ENCODE data around the gene RIPPLY1. TPM values are rescaled to one million over a fixed set of nuclear protein-coding genes. Genes with fewer than 3 reads are reported as not detected.

Gene RIPPLY1, protein sequence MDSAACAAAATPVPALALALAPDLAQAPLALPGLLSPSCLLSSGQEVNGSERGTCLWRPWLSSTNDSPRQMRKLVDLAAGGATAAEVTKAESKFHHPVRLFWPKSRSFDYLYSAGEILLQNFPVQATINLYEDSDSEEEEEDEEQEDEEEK
- not detected in 2 replicates for total RNA-seq

DNA sequence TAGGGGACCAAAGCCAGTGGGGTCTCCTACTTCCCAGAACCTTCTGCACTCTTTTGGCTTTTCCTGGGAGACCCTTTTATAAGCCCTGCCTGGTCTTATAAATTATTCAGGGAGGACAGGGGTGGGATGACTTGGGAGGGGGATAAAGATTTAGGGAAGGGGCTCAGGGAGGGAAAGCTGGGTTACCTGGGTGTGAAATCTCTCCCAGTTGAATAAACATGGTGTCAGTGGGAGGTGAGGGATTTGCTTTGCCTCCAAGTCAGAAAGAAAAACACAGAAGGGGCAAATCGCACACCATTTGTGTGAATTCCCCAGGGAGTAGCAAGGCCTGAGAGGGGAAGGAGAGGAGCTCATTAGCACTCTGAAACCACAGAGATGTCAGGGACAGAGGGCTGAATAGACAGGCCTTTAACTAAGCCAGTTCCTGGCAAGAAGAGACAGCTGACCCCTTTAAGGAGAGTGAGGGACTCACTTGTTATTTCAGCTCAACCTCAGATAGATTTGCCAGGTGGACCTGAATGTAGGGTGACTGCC is at the start of gene RIPPLY1:
Gene RIPPLY1, minus strand, starts transcription at position 51 of the 534 bp plus-strand sequence. CDS start 54 bp downstream, outside the sequence.

DNA sequence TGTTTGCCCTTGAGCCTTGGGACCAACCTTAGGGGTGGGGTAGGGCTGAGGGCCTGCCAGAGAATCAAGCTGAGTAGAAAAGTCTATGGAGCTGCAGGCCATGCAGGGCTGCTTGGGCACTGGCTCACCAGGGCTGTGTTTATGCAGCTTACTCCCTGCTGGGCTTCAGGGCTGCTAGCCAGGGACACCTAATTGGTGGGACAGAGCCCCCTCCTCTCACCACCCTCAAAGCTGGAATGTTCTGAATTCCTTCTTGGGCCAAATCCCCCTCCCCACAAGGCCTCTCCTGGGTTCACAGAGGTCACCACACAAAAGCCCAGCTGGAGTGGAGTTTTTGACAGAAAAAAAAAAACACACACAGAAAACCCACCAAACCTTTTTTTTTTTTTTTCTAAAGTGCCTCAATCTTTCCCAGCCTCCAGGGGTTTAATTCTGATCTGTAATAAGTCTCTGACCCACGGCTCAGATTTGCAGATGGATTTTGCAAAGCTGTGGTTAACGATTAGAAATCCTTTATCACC is 16.9 kb upstream of the RIPPLY1 start, which contains the start of gene CLDN2:
Gene CLDN2, plus strand, starts transcription at position 471 of the 521 bp plus-strand sequence. CDS start 7,827 bp downstream, outside the sequence.

Other genes starting within 250 kb of the RIPPLY1 start
- gene RNF128, start 176.6 kb downstream of the RIPPLY1 start, total RNA-seq: not detected in 2 replicates
- gene TBC1D8B, start 100.7 kb downstream of the RIPPLY1 start, total RNA-seq: 9.2 and 10.0 TPM in 2 replicates
- not detected in 2 replicates for gene CLDN2, start 17.1 kb upstream of the RIPPLY1 start, total RNA-seq
- gene MORC4, start 96.9 kb upstream of the RIPPLY1 start, total RNA-seq: 14.2 and 17.8 TPM in 2 replicates
- 14.0 and 14.4 TPM in 2 replicates for gene RBM41, start 215.5 kb upstream of the RIPPLY1 start, total RNA-seq

All from cardiac ventricle fibroblast (primary cell).